Inferior parietal cortex (tissue), 1 donor: ENCODE results near the gene POLR1B.
"Not testable (repeated sequence)": the region's sequence is repeated elsewhere in the genome, so short reads cannot be mapped to it uniquely, and the experiment has no call there.

Experiments used
- DNase-seq: peaks from one replicate; pipeline ENCODE4 v3.0.0-alpha.2; 2016; ENCODE audit errors: extremely low spot score

The POLR1B gene

GRCh38 chr2:112542123-112542983 is at the start of gene POLR1B:
TSS of gene POLR1B (plus strand) at chr2:112542465. CDS start at chr2:112542495, 30 bp downstream.
- peak; percentile 91 for DNase-seq

DNA sequence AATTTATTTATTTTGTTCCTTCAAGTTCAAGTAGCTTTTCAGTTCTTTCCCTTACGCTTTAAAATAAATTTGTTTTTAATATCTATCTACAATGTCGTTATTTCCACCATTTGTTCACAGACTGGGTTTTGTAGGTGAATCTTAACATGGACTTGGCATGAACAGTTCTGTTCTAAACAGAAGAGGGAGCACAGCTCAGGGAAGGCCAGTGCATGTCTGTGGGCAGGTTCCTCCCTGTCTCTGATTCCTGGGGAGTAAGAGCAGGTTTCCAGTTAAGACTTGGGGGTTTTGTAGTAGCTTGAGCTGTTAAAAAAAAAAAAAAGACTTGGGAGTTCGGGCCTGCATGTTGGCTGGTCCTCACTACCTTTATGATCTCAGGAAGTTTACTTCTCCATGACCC is 49.2 kb upstream of the POLR1B start:
- DNase-seq, result no peak

DNA sequence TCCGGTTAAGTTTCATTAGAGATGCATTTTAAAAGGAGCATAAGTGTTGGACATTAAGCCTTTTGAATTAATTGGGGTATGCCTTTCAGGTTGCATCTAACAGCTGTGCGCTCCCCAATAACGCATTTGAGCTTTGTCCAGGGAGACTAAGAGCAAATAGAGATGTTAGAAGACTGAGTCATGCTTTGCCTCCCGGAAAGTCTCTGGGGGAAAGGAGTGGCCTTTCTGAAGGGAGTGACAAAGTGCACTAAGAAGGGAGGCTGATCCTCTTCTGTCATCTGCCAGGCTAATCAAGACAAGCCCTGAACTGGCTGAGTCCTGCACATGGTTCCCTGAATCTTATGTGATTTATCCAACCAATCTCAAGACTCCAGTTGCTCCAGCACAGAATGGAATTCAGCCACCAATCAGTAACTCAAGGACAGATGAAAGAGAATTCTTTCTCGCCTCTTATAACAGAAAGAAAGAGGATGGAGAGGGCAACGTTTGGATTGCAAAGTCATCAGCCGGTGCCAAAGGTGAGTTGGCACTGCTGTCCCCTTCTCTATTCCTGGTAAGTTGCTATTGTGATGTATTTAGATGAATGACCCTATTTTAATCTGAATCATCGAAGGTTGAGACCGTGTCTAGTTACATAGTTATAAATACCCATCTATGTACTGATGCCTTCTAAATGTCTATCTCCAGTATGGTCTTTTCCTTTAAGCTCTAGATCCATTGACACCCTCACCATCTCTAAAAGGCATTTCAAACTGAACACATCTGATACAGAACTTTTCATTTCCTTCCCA is 48.2 kb upstream of the POLR1B start:
- peak; percentile 22 for DNase-seq

DNA sequence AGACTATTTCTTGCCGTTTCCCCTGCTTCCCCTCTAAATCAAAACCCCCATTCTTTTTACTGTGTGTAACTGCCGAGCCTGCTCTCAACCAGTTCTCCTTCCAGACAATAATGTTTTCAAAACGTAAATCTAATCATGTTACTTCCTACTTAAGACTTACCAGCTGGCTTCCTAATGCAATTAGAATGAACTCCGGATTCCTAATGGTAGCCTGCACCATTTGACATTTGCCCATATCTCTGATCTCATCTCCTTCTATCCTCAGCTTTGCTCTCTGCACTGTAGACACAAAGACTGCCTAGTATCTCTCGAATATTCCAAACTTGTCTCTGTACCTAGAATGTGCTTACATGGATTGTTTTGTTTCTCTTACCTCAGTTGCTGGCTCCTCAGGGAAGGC is 47.4 kb upstream of the POLR1B start:
- DNase-seq, result no peak

DNA sequence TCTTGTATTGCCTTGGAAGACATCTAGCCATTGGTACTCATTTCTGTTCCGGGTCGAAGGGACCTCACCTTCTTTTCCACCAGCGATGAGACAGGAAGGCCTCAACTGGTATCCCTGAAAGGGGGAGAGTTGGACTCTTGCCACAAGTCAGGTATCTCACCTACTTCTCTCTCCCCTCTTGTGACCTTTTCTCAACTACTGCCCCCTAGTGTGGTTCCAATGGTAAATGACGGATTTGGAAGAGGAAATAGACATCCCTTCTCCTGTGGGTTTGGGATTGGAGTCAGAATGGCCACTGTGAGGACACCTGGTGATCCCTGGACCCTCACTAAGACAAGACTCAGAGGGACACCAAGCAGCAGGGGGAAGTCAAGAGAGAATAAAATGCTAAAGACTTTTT is 46.4 kb upstream of the POLR1B start:
- not testable (repeated sequence) for DNase-seq

DNA sequence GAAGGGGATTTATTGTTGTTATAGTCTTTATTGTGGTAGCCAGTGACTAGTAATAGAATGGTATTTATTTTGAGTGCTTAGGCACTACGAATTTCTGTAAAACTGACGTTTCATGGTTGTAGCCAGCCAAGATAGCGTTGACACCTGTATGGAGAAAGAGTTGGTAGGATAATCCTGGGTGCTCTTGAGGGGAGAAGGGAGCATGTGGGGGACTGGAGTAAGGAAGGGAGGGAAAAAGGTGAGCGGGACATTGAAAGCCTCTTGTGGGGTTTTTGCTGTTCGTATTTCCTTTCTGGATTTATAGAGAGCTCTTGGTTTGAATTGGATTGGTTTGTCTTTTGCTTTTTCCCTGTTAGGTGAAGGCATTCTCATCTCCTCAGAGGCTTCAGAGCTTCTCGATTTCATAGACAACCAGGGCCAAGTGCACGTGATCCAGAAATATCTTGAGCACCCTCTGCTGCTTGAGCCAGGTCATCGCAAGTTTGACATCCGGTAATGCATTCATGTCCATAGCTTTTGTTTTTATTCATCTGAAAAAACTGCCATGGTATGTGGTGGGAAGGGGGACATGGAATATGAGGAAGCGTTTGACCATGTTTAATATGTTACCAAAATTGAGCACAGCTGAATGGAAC is 41.3 kb upstream of the POLR1B start:
- peak; percentile 58 for DNase-seq

- not testable (repeated sequence) for DNase-seq
Observed at GRCh38 chr2:112509239-112509998, 32.8 kb upstream of the POLR1B start.

DNA sequence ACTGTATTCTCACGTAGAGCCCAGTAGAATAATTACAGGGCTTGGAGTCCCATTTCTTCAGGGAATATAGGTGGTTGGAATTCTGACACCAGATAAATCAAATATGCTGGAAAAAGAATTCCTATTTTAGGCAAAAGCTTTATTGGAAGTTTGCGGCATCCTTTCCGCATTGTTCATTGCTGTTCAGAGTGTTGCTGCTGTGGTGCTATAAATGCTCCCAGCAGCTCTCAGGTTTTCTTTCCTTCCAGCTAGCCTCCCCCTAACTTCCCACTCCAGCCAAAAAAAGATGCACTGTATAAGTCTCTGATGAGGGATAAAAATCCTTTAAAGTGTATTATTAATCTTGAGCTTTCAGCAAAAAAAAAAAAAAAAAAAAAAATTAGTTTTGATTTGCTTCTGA is 25.5 kb upstream of the POLR1B start:
- DNase-seq, result peak; percentile 11

GRCh38 chr2:112518807-112519206 is 23.5 kb upstream of the POLR1B start:
- no peak for DNase-seq

GRCh38 chr2:112519506-112519905 is 22.8 kb upstream of the POLR1B start:
- no peak for DNase-seq

DNA sequence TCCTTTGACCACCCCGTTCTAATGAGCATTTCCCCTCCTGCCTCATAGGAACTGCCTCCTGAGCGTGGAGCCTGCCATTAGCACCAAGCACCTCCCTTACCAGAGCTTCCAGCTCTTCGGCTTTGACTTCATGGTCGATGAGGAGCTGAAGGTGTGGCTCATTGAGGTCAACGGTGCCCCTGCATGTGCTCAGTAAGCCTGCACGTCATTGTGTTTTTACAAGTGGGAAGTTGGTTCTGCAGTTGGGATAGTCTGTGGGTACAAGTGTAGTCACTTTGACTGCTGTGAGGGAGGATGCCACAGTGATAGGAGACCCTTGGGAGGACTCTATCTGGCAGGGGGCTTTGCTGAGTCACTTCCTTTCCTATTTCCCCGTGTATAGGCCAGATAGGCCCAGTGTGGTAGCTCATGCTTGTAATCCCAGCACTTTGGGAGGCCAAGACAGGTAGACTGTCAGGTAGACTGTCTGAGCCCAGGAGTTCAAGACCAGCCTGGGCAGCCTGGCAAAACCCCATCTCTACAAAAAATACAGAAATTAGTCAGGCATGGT is 22.0 kb upstream of the POLR1B start:
- DNase-seq, result no peak

DNA sequence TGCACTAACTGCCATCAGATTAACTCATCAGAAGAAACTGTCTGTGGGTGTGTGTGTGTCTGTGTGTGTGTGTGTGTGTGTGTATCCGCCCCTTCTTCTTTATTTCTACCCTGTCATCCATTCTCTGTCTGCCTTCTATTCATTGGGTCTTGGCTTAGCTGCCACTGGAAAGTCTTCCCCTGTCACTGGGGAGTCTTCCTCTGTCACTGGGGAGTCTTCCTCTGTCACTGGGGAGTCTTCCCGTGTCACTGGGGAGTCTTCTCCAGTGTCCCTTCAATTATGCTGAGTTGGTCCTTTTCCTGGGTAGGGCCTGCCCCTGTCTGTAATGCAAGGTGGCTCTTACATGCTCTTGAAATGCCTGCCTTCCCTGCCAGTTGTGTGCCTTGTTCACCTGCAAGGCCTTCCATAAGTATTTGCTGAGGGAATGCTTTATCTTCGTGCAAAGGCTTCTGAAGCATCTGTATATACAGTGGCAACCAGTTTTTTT is 18.9 kb upstream of the POLR1B start:
- no peak for DNase-seq

- not testable (repeated sequence) for DNase-seq
Observed at GRCh38 chr2:112524276-112524675, 18.0 kb upstream of the POLR1B start.

GRCh38 chr2:112528541-112528940 is 13.7 kb upstream of the POLR1B start:
- DNase-seq, result no peak

GRCh38 chr2:112529757-112530156 is 12.5 kb upstream of the POLR1B start:
- DNase-seq, result peak; percentile 25

- no peak for DNase-seq
Observed at GRCh38 chr2:112530728-112531127, 11.5 kb upstream of the POLR1B start.

- DNase-seq, result no peak
Observed at GRCh38 chr2:112534826-112535225, 7.4 kb upstream of the POLR1B start.

DNA sequence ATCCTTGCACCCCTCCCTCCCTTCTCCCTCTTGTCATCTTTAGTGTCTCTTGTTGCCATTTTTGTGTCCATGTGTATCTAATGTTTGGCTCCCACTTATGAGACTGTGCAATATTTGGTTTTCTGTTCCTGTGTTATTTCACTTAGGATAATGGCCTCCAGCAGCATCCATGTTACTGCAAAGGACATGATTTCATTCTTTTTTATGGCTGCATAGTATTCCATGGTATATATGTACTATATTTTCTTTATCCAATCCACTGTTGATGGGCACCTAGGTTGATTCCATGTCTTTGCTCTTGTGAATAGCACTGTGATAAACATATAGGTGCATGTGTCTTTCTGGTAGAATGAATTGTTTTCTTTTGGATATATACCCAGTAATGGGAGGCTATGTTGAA is 5.6 kb upstream of the POLR1B start:
- not testable (repeated sequence) for DNase-seq

DNA sequence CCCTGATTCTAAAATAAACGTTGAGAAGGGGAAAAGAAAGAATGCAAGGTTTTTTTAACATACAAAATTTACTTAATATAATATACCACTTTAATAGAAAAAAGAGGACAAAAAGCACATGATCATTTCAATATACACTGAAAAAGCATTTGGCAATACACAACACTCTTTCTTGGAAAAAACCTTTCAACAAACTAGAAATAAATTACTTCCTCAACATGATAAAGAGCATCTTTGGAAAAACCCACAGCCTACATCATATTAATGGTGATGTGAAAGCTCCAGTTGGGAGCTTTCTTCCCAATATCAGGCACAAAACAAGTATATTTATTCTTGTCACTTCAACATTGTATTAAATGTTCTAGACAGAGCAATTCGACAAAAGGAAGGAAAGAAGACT is 3.0 kb upstream of the POLR1B start:
- DNase-seq, result no peak

- DNase-seq, result no peak
Observed at GRCh38 chr2:112540906-112541305, 1.4 kb upstream of the POLR1B start.
